HG03520 (cell line): ENCODE measurements around the gene DOCK8.

ENCODE experiments used
- ATAC-seq: cut with Tn5 transposase; IDR thresholded peaks from one replicate; pipeline ENCODE4 v1.9.1; 2021; ENCODE audit warnings: mild to moderate bottlenecking, moderate library complexity; ENCODE audit not compliant: unreplicated experiment

The DOCK8 gene

DNA sequence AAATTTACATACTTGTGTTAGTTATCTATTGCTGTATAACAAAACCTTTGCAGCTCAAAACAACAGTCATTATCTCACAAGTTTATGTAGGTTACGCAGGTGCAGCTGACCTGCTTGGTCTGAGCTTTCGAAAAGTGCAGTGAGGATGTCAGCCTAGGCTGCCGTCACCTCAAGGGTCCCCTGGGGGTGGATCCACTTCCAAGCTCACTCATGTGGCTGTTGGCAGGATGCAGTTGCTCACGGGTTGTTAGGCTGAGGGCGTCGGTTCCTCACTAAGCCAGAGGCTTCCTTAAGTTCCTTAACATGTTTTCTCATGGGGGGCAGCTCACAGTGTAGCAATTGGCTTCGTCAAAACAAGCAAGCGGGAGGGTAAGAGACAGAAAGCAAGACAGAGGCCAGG lies 139.8 kb downstream of the DOCK8 start:
- no peak for ATAC-seq

DNA sequence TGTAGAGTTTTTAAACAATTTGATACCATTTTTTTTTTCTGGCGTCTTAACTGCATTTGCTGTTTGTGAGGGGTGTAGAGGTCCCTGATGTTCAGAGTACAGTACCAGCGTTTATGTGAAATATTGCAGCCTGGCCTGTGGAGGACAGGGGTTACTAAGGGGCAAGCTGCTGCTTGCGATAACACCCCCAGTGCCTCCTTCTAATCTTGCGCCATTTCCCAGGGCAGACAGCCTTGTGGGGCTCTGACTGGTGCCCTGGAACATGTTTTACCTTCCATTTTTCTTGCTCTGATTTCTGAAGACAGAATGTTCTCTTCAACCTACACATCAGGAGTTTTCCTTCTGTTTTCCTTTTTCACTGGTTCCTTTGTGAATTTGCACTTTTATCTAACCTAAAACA lies 142.9 kb downstream of the DOCK8 start:
- no peak for ATAC-seq

DNA sequence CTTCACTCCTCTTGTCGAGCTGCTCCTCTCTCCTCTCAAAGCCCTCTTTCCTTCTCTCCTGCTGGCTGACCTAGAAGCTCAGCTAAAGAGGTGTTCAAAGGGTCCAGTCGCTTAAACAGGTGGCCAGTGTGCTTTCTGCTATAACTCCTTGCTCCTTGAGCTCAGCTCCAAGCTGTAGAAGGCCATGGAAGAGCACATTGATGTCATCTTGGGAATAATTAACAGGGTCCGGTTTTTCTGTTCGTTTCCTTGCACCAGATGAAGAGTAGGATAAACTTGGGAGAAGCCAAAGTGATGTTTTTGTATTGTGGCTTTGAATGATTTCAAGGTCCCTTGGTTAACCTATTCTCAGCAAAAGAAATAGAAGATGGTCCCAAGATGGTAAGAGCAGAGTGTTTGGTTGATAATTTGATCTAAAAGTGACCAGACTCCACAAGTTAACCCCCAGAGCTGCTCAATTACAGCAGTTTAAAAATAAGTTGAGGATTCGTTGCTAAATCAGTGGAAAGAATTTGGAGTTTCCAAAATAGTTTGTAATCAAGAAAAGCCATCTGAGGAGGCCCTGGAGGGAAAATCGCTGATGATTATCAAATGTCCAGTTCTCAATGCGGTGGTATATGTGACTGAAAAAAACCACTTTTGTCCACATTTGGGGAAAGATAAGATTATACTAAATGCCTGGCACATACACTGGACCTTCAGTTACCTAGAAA lies 148.1 kb downstream of the DOCK8 start:
- no peak for ATAC-seq

DNA sequence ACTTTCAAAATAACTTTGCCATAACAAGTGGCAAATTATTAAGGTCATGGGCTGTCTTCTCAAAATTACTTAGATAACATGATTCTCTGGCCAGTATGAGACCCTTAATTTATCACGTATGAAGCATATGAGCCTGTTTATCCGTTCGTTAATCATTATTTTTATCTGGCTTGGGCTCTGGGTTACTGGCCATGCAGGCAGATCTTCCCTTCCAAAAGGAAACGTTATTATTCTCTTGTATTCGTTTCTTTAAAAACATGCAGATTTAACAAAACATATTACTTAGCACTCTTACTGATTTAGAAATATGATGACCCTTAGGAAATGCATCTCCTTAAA lies 148.6 kb downstream of the DOCK8 start:
- ATAC-seq: no peak

DNA sequence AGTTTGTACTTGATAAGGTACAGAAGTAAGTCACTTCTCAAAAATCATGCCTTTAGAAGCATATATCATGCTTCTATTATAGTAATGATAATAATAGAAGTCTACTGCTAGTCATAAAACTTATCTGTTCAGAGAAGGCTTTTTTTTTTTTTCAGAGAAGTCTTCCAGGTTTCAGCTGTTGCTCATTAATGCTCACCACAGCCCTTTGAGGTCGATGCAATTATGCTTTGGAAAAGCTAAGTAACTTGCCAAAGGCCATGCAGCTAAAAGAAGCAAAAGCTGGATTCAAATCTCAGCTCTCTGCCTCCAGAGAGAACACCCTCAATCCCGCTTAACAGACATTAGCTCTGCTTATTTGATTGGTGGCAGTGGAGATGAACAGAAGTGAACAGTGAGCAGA lies 150.8 kb downstream of the DOCK8 start:
- ATAC-seq: no peak

DNA sequence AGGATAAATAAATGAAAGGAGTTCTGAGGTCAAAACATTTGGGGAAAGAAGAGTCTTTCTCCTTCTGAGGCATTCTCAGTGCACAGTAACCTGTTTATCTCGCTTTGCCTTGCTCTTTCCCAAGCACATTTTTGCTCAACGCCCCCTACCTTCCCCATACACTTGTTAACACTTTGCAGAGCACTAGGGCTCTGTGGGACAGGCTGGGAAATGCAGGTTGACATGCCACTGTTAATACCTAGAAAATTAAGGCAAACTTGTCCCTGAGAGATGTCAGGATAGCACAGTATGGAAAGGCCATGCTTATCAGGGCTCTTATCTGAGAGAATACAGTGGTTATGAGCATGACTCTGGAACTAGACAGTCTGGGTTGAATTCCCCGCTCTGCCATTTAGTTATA lies 152.0 kb downstream of the DOCK8 start:
- no peak for ATAC-seq

DNA sequence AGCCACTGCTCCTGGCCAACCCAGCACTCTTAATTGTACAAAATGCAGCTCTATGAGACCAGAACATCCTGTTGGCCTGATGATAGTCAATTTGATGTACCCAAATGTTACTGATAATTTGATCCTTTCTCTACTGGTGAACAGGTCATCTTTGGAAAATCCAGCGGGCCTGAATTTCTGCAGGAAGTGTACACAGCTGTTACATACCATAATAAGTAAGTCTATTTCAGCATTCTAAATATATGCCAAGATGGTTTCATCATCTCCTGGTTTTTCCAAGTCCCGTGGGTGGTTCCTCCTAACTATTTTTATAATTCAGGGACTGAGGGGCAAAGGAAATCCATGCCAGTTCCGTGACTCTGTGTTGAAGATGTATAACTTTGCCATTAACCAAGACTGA lies 155.4 kb downstream of the DOCK8 start:
- ATAC-seq: no peak

DNA sequence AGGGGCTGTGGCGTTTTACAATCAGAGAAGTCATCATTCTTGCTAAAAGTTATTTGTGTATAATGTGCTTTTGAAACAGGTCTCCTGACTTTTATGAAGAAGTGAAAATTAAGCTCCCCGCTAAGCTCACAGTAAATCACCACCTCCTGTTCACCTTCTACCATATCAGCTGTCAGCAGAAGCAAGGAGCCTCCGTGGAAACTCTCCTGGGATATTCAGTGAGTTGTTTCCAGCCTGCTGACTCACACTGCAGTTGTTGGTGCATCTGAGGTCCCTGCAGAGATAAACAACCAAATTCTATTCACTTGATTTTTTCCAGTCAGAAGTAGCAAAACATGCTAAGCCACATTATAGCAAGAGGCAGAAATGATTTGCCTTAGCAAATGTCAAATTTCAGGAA lies 156.7 kb downstream of the DOCK8 start:
- no peak for ATAC-seq

DNA sequence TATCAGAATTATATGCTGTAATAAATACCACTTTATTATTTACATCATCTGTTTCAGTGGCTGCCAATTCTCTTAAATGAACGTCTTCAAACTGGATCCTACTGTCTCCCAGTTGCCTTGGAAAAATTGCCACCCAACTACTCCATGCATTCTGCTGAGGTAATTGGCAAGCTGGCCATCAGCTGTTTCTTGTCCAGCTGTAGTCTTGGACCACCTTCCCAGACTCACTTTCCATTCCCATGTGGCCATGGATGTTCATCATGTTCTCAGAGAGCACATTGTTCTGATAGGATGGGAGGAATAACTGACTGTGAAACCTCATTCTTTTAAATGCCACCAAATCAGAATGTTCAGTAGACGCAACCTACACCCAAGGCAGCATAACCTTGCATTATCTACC lies 157.5 kb downstream of the DOCK8 start:
- no peak for ATAC-seq

DNA sequence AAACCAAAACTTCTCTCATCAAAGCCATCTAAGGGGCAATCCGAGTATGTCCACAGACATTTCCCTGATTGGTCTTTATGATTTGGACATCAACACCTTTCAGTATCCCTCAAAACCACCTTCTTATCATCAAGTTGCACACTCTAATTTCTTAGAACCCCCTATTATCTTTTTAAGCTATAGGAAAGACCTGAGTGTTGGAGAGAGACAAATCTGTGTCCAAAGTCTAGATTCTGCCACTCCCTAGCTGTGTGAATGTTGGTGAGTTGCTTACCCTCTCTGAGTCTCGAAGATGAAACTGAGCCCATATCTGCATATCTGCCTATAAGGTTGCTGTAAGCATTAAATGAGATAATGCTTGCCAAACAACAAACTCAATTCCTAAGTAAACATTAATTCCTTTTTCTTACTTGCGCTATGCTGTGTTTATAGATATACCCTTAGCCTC lies 159.1 kb downstream of the DOCK8 start:
- no peak for ATAC-seq

DNA sequence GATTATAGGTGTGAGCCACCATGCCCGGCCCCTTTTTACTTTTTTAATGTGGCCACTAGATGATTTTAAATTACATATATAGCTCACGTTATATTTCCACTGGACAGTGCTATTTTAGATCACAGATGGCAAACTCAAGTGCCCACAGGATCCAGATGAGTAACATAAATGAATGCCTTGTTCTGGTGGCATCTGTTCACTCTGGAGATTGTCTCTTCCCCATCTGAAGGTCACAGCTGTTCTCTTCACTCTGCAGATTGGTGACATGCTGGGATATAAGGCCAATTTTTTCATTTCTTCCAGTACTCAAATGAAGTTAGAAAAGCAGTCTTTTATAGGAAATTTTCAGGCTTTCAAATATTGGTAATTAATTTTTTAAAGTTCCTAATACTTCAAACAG lies 160.1 kb downstream of the DOCK8 start:
- ATAC-seq: no peak

DNA sequence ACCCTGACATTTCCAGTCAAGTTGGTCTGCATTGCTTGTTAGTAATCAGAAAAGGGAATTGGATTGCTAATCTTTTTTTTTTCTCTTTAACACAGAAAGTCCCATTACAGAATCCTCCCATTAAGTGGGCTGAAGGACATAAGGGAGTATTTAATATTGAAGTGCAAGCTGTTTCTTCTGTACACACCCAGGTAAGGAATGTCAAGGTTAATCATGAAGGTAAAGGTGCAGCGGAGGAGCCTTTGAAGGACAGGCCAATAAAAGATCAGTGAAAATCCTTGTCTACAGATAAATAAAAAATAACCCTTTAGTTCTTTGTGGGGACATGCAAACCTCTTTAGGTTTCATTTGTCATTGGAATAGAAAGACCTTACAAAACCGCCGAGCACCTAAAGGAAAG lies 161.4 kb downstream of the DOCK8 start:
- ATAC-seq: no peak

DNA sequence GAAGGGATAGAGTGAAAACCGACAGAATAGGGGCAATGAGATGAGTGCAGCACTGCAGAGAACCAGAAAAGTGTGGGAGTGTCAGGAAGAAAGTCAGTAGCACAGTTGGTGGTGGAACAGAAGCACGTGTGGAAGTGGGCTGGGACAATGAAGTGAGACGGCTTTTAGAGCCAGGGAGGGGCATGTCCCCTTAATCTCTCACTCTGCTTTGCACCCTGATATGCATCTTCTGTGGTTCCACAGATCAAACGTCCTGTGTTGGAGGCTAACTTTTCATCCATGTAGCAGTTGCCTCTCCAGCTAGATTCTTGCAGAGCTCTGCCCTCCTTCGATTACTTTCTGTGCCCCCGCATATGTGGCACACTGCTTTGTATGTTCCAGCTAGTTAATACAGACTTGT lies 163.6 kb downstream of the DOCK8 start:
- ATAC-seq: no peak

DNA sequence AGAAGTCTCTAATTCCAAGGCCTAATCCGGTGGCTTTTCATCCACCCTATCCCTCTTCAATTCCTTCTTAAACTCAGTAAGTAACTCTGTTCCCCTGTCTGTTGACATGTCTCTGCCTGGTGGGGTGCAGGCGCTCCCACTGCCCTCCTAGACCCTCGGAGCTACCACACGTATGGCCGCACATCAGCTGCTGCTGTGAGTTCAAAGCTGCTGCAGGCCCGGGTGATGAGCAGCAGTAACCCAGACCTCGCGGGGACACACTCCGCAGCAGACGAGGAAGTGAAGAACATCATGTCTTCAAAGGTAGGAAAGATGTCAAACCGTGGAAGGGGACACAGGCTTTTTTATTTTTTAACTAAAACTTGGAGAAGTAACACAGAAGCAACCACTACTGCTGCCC lies 167.7 kb downstream of the DOCK8 start:
- ATAC-seq: no peak

DNA sequence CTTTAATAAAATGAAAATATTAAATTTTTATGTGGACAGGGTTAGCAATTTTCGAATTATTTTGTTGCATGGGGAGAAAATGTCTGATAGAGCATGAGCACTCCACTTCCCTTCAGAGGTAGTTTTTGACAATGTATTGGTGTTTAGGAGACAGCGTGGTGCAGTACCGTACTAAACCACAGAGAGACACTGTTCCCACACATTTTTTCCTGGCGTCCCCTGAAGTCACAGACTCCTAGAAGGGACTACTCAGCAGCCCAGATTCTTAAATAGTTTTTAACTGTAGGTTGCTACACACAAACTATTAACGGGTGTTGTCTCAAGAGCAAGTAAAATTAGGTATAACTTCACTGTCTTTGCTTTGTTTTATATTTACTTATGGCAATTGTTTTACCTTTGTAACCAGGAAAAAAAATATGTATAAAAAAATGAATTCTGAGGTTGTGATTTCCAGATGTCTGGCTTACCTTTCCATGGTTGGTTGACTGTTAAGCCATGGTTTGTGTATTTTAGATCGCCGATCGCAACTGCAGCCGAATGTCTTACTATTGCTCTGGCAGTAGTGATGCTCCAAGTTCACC lies 171.2 kb downstream of the DOCK8 start:
- no peak for ATAC-seq

DNA sequence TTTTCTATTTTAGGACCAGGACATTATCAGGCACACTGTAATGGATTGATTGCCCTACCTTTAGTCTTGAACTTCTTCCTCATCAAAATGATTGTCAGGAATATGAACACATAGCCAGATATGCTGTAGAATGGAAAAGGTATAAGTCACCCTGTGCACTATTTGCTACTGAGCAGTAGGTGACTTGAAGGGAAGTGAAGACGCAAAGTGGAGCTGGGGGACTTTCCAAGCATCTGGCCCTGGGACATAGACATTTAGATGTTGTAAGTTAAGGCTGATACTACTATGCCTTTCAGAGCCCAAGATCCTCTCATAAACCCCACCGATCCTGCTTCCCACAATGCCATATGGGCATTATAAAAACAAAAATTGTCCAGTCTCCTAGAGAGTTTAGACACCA lies 174.5 kb downstream of the DOCK8 start:
- no peak for ATAC-seq

DNA sequence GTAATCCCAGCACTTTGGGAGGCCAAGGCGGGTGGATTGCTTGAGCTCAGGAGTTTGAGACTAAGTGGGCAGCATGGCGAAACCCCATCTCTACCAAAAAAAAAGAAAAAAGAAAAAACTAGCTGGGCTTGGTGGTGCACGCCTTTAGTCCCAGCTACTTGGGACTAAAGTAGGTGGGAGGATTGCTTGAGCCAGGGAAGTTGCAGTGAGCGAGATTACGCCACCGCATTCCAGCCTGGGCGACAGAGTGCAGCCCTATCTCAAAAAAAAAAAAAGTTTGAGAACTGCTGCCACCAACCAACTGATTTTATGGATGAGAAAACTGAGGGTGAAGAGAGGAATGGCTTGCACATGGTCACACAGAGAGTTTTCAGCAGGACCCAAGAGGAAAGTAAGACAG lies 175.1 kb downstream of the DOCK8 start:
- ATAC-seq: no peak

DNA sequence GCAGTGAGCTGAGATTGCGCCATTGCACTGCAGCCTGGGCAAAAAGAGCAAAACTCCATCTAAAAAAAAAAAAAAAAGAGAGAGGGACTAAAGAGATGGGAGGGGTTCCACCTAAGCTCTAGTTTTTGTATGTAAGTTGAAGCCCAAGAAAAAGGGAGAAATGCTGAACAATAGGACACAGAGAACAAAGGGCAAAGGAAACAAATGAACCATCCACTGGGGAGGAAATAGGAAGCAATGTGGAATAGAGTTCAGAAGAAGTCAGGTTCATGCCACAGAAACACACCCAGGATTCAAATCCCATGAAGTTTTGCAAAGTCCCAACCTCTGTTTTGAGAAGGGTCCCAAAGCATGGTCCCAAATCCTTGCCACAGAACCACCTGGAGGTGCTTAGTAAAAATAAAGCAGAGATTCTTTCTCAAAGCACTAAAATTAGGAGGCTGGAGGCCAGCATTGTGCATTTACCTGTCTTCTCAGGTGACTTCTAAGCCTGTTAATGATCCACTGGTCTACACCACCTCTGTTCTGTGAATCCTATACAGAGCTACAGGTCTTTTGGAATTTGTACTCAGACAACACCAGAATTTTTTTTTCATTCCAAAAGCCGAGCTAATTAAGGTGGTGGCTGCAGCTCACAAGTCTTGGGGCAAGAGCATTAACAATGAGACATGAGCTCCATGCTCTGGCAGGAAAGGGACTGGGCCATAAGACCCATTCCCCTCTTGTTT lies 177.6 kb downstream of the DOCK8 start:
- ATAC-seq: no peak

DNA sequence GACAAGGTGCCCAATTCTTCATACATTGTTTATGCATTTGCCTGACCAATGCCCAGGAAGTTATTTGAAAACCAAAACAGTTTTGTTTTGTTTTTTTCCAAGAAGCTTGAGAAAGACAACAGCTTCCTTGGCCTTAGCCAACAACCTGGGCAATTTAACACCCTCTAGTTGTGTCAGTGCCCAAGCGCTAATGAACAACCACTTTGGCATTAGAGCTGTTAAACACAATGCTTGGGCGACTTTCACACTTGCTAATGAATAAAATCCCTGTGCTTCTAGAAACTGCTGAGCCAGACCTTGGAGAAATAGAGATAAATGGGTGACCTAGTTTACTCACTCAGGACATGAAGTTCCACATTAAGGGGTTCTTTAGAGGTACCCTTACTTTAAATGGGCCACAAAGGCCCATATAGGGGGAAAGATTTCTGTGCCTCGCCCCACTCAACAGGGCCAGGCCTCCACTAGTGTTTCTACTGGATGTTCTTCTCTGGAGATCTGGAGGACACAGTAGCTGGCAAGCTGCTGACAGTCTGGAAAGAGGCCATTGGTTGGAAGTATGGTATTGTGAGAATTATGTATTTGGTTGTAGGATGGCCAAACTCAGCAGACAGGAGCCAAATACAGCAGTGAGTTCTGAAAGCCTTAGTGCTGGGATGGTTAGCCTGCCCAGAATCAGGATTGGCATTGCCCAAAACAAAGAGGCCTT lies 179.8 kb downstream of the DOCK8 start:
- ATAC-seq: no peak

DNA sequence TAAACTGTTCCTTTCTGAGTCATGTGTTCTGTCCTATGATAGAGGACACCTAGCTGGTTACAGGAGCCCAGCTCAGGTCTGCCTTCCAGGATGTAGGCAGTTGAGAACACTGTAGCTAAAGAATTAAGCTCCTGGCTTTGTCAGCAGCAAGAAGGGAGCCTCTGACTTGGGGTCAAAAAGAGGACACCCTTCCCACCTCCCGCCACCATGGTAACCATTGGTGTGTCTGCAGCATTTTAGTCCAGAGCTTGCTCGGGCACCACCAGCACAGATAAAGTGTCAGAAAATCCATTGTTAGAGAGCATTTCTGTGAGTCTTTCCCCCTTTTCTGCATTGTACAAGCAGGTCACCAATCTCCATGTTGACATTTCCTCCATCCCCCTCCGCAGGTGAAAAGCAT lies 181.7 kb downstream of the DOCK8 start:
- no peak for ATAC-seq

DNA sequence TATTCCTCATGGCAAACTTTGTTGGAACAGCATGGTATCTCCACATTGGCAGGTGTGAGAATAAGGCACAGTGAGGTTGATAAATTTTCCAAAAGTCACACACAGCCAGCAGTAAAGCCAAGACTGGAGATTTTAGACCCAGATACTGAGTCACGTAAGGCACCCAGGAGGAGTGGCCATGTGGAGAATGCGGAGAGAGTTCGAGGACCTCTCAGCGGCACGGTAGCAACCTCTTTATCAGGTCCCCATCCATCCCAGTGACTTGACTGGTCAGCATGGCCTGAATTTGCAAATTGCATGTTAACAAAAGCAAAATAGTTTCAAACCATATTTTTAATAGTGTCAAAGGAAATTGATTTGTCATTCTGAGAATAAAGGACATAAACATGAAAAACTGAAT lies 183.4 kb downstream of the DOCK8 start:
- no peak for ATAC-seq

DNA sequence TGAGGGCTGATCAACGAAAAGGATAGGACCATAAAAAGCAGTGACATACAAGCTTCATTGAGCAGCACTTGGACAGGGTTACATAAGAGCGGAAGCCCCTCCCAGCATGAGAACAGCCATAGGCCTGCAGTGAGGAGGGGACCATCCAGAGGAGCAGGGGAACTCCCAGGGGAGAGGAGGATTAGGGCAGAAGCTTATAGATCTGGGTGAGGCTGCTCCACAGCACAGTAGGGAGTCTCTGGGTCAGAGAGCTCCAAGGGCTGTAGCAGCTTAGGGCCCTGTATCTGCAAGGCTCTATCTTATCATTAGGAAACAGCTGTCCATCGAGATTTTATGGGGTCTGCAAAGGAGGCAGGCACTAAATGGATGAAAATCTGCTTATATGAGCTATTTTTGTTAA lies 186.6 kb downstream of the DOCK8 start:
- ATAC-seq: no peak
